H1 (cell line): Measurements from ENCODE around the gene COL5A2. TPM values are rescaled to one million over a fixed set of nuclear protein-coding genes. Genes with fewer than 3 reads are reported as not detected.

Experiments
- CTCF ChIA-PET: fragments of 300-600 bp; sonication (Branson Sonifier 250); formaldehyde crosslinking; loops from one replicate; lab custom pipeline; 2021; ENCODE audit not compliant: partially characterized antibody; lab: Charles Lee
- POLR2A ChIA-PET: fragments of 300-600 bp; sonication (Branson Sonifier 250); formaldehyde crosslinking; loops from one replicate; lab custom pipeline; 2021; ENCODE audit warnings: inconsistent platforms; ENCODE audit not compliant: partially characterized antibody; lab: Charles Lee
- DNase-seq, 2 experiments: peaks; one replicate each; pipeline versions ENCODE4 v3.0.0 to v3.0.0-alpha.2; 2010 to 2022; ENCODE audit warnings: low spot score in 2 of 2, low read depth in 1 of 2, mixed read lengths in 1 of 2
- FAIRE-seq: peaks from 2 replicates; lab custom pipeline; 2011; peaks lifted over from hg19 to GRCh38; lab: Jason Lieb, UNC
- H2AFZ ChIP-seq: 2 replicates; pipeline ENCODE4 v1.8.1; 2012; ENCODE audit warnings: low read length, inconsistent platforms
- H2AK5ac ChIP-seq: 2 replicates; pipeline ENCODE4 v1.6.1; 2013; ENCODE audit warnings: low read depth, low read length
- H2BK120ac ChIP-seq: replicated peaks from 2 replicates; pipeline ENCODE3; 2013; ENCODE audit warnings: low read depth, low read length, inconsistent platforms
- H2BK12ac ChIP-seq: 2 replicates; pipeline ENCODE4 v1.6.1; 2013; ENCODE audit warnings: low read depth, low read length
- H2BK15ac ChIP-seq: 2 replicates; pipeline ENCODE4 v1.6.1; 2013; ENCODE audit warnings: low read length
- H2BK20ac ChIP-seq: 2 replicates; pipeline ENCODE4 v1.6.1; 2013; ENCODE audit warnings: low read length
- H2BK5ac ChIP-seq: 2 replicates; pipeline ENCODE4 v1.6.1; 2013; ENCODE audit warnings: low read depth, low read length
- H3K14ac ChIP-seq: 2 replicates; pipeline ENCODE4 v1.6.1; 2013; ENCODE audit warnings: inconsistent platforms; ENCODE audit not compliant: insufficient read length
- H3K18ac ChIP-seq: 2 replicates; pipeline ENCODE4 v1.6.1; 2013; ENCODE audit warnings: low read length; ENCODE audit errors: extremely low read depth
- H3K23ac ChIP-seq: 2 replicates; pipeline ENCODE4 v1.6.1; 2013; ENCODE audit warnings: inconsistent platforms; ENCODE audit not compliant: insufficient read length
- H3K23me2 ChIP-seq: 2 replicates; pipeline ENCODE4 v1.6.1; 2013; ENCODE audit warnings: low read depth, low read length
- H3K27ac ChIP-seq: 2 replicates; pipeline ENCODE4 v1.6.1; 2011; ENCODE audit warnings: low read depth, low read length, inconsistent platforms
- H3K27me3 ChIP-seq, 4 experiments: replicated peaks in 1 of 4; 1 replicate in 1 of 4; 2 replicates in 3 of 4; pipeline versions ENCODE4 v1.6.1 to v1.8.1; 2011 to 2013; ENCODE audit warnings: low read length in 3 of 4, mild to moderate bottlenecking in 3 of 4, inconsistent platforms in 2 of 4, mixed read lengths in 2 of 4, moderate library complexity in 1 of 4; ENCODE audit not compliant: control insufficient read depth in 3 of 4, insufficient read depth in 3 of 4; ENCODE audit errors: extremely low read depth in 1 of 4
- H3K36me3 ChIP-seq, 4 experiments: 2 replicates each; pipeline versions ENCODE4 v1.6.1 to v1.8.1; 2011 to 2013; ENCODE audit warnings: mild to moderate bottlenecking in 4 of 4, low read length in 3 of 4, moderate library complexity in 2 of 4, control low read depth in 1 of 4, inconsistent platforms in 1 of 4; ENCODE audit not compliant: insufficient read depth in 4 of 4, control insufficient read depth in 2 of 4
- H3K4ac ChIP-seq: replicated peaks from 2 replicates; pipeline ENCODE3; 2013; ENCODE audit warnings: low read length, low read depth, mixed read lengths, inconsistent platforms; ENCODE audit not compliant: insufficient read length
- H3K4me1 ChIP-seq, 4 experiments: replicated peaks in 1 of 4; 1 replicate in 1 of 4; 2 replicates in 3 of 4; pipeline versions ENCODE4 v1.6.1 to v1.8.1; 2011 to 2013; ENCODE audit warnings: low read length in 3 of 4, inconsistent platforms in 2 of 4, mixed read lengths in 1 of 4; ENCODE audit not compliant: insufficient read depth in 4 of 4, control insufficient read depth in 3 of 4
- H3K4me2 ChIP-seq, 2 experiments: 2 replicates each; pipeline versions ENCODE4 v1.6.1 to v1.8.1; 2011 to 2013; ENCODE audit warnings: low read depth in 2 of 2, low read length in 2 of 2, control low read depth in 1 of 2, inconsistent platforms in 1 of 2, mild to moderate bottlenecking in 1 of 2; ENCODE audit not compliant: insufficient read depth in 1 of 2
- H3K4me3 ChIP-seq, 4 experiments: fragments of 200-600, 300-600 bp in 1 of 4; sonication (generic), shearing (Covaris generic), sonication (Bioruptor Twin) in 1 of 4; 2 replicates each; pipeline versions ENCODE4 v1.5.1 to v1.8.1; 2011 to 2016; ENCODE audit warnings: low read length in 4 of 4, low read depth in 3 of 4, control low read depth in 2 of 4, inconsistent platforms in 2 of 4, mild to moderate bottlenecking in 2 of 4, mixed read lengths in 1 of 4, moderate library complexity in 1 of 4; ENCODE audit not compliant: insufficient read depth in 2 of 4; ENCODE audit errors: extremely low read depth in 1 of 4
- H3K56ac ChIP-seq: replicated peaks from 2 replicates; pipeline ENCODE3; 2013; ENCODE audit warnings: low read depth, mild to moderate bottlenecking, mixed read lengths, low read length, inconsistent platforms; ENCODE audit not compliant: insufficient read length
- H3K79me1 ChIP-seq: 2 replicates; pipeline ENCODE4 v1.6.1; 2013; ENCODE audit warnings: low read depth, low read length, control low read depth
- H3K79me2 ChIP-seq, 2 experiments: 2 replicates each; pipeline versions ENCODE4 v1.6.1 to v1.8.1; 2012 to 2013; ENCODE audit warnings: low read length in 2 of 2, mild to moderate bottlenecking in 2 of 2, inconsistent platforms in 1 of 2; ENCODE audit not compliant: insufficient read depth in 2 of 2, control insufficient read depth in 1 of 2
- H3K9ac ChIP-seq, 4 experiments: replicated peaks in 1 of 4; 1 replicate in 1 of 4; 2 replicates in 3 of 4; pipeline versions ENCODE4 v1.6.1 to v1.8.1; 2011 to 2013; ENCODE audit warnings: low read depth in 3 of 4, low read length in 3 of 4, control low read depth in 2 of 4, mild to moderate bottlenecking in 2 of 4, moderate library complexity in 2 of 4, inconsistent platforms in 1 of 4; ENCODE audit errors: extremely low read depth in 1 of 4
- H3K9me3 ChIP-seq, 2 experiments: 2 replicates each; pipeline versions ENCODE4 v1.6.1 to v1.8.1; 2012 to 2013; ENCODE audit warnings: mild to moderate bottlenecking in 2 of 2, moderate library complexity in 2 of 2, control low read depth in 1 of 2, inconsistent platforms in 1 of 2, low read depth in 1 of 2, low read length in 1 of 2, mixed read lengths in 1 of 2; ENCODE audit not compliant: insufficient read depth in 2 of 2
- H4K20me1 ChIP-seq, 2 experiments: replicated peaks in 1 of 2; 2 replicates each; pipeline versions ENCODE3 to v1.8.1; 2011 to 2013; ENCODE audit warnings: inconsistent platforms in 2 of 2, low read length in 2 of 2, mild to moderate bottlenecking in 1 of 2; ENCODE audit not compliant: insufficient read depth in 2 of 2, control insufficient read depth in 1 of 2
- H4K5ac ChIP-seq: 2 replicates; pipeline ENCODE4 v1.6.1; 2013; ENCODE audit warnings: low read length, low read depth, mixed read lengths, inconsistent platforms; ENCODE audit not compliant: insufficient read length
- H4K8ac ChIP-seq: 2 replicates; pipeline ENCODE4 v1.8.0; 2013; ENCODE audit warnings: mild to moderate bottlenecking, moderate library complexity, low read length, inconsistent platforms; ENCODE audit not compliant: insufficient read depth; ENCODE audit errors: extremely low read depth
- H4K91ac ChIP-seq: replicated peaks from 2 replicates; pipeline ENCODE3; 2013; ENCODE audit warnings: low read length, mixed read lengths, inconsistent platforms; ENCODE audit not compliant: insufficient read length
- ASH2L ChIP-seq: fragments of 200-600, 300-600 bp; sonication (generic); IDR thresholded peaks from one replicate; pipeline ENCODE4 v1.7.1; 2017; ENCODE audit warnings: low read length
- JUND ChIP-seq: IDR thresholded peaks from 2 replicates; pipeline ENCODE4 v1.6.1; 2011; ENCODE audit warnings: mild to moderate bottlenecking, improper control_type of control experiment, low read length
- KDM4A ChIP-seq: IDR thresholded peaks from one replicate; pipeline ENCODE4 v1.7.1; 2012; ENCODE audit warnings: low read depth, mild to moderate bottlenecking, moderate library complexity, low read length, inconsistent platforms; ENCODE audit not compliant: severe bottlenecking
- SIX5 ChIP-seq: IDR thresholded peaks from 2 replicates; pipeline ENCODE4 v1.6.1; 2011; ENCODE audit warnings: mild to moderate bottlenecking, low read depth, low read length
- SP1 ChIP-seq: IDR thresholded peaks from 2 replicates; pipeline ENCODE4 v1.6.1; 2011; ENCODE audit warnings: low read depth, low read length
- TBP ChIP-seq: IDR thresholded peaks from 2 replicates; pipeline ENCODE4 v1.6.1; 2011; ENCODE audit warnings: low read depth, low read length, improper control_type of control experiment
- polyA plus RNA-seq, 7 experiments: library from polyadenylated mRNA; depleted of rRNA in 3 of 7; stranded (reverse) in 5 of 7; unstranded in 2 of 7; fragments of >200 nt in 5 of 7; fragments of 200-250 nt in 2 of 7; gene quantifications; 1 replicate in 5 of 7; 2 replicates in 1 of 7; 4 replicates in 1 of 7; pipeline versions ENCODE4 v1.2.1 to v1.2.3, GENCODE V29; 2011 to 2013; ENCODE audit warnings: missing spikeins in 2 of 7, mixed read lengths in 2 of 7
- total RNA-seq: library from RNA; stranded (reverse); fragmentation: NEBNext Ultra II Directional; extraction: Animal tissue kit (Norgen Biotek cat#: 25700); gene quantifications from 2 replicates; pipeline ENCODE4 v1.2.1, GENCODE V29; 2021

Gene COL5A2
- total and polyA plus RNA-seq, 2 of the 8 experiments (the other 6 are each of a cell fraction or from before 2014, with no cell fraction given) = 4.7 to 24.2 TPM

DNA sequence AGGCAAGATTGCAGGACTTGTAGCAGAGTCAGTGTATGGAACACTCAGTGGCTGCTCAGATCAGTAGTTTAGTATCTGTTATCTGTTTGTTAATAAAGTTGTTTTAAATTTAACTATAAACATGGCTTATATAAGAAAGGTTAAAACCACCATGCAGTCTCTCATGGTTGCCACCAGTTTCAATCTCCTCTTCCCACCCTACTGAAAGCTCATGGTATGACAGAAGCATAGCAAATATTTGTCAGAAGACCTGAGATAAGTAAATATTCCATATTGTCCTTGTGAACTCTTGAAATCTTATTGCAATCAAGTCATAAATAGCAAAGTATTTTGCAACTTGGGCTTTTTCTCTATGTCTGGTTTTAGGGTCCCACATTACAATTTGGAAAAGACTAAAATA lies 2.1 kb upstream of the COL5A2 start:
- FAIRE-seq (no peak), DNase-seq (no peak)
- Histone ChIP-seq H4K91ac (no peak overlapping the region), H3K27ac (no peak overlapping the region), H2BK120ac (no peak overlapping the region), H4K8ac (no peak overlapping the region), H3K9ac (no peak overlapping the region), H3K79me2 (peaks cover 0 to 12% of the 10 kb centered on the region in 2 experiments; a peak in 1 of 4 replicates), H3K23me2 (peaks cover 6% of the 10 kb centered on the region), H4K20me1 (no peaks in the 10 kb centered on the region), H3K14ac (no peak overlapping the region), H3K36me3 (no peaks in the 10 kb centered on the region), H2BK12ac (no peak overlapping the region), H4K5ac (no peak overlapping the region), H3K27me3 (no peaks in the 10 kb centered on the region), H2BK20ac (no peak overlapping the region), H3K4me3 (no peak overlapping the region), H3K79me1 (no peaks in the 10 kb centered on the region), H3K23ac (no peak overlapping the region), H3K4me1 (no peaks in the 10 kb centered on the region; a peak in 3 of 7 replicates), H3K9me3 (no peaks in the 10 kb centered on the region), H2BK5ac (no peak overlapping the region), H2AFZ (no peak overlapping the region), H3K56ac (no peak overlapping the region), H3K4me2 (no peak overlapping the region), H3K4ac (no peak overlapping the region), H2AK5ac (no peak overlapping the region), H3K18ac (no peak overlapping the region), H2BK15ac (no peak overlapping the region)
- TF ChIP-seq KDM4A (no peak), SP1 (no peak), JUND (no peak), ASH2L (no peak), SIX5 (no peak), TBP (no peak)
- ChIA-PET POLR2A (no interaction called here), CTCF (interaction anchor here (1.3 kb wide), 1 partner anchor 27 kb away, joined by 3 read pairs; no protein-coding TSS in a partner anchor)
